ENCODE measurements around the gene PRR3. TPM values are rescaled to one million over a fixed set of nuclear protein-coding genes. Genes with fewer than 3 reads are reported as not detected.

The PRR3 gene
- total RNA-seq, 1 experiment from 2014 or later = 14.7 TPM

DNA sequence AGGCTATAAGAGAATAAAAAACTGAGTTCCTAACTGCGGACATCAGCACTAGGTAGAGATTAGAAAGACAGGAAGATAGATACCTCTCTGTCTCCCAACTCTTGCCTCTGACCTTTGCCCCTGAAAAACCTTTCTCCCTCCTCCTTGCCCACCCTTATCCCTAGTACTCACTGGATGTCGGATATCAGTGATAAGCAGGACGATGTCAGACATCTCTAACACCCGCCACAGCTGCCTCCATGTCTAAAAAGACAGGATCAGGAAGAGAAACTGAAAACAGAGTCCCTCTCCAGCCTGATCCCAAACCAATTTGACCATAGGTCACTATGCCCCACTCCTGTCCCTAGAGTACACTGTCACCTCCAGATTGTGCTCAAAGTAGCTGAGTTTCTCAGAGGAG is 2.7 kb upstream of the PRR3 start:
- Histone ChIP-seq H3K36me3 (replicated peaks; ENCODE audit: control insufficient read depth, insufficient read depth, low read length) (peaks cover 30% of the 10 kb centered on the region), H3K4me3 (ENCODE audit: insufficient read depth, low read depth, low read length) (no peak overlapping the region), H3K27me3 (ENCODE audit: control insufficient read depth, insufficient read depth, low read length) (no peaks in the 10 kb centered on the region)
- DNase-seq = no peak

DNA sequence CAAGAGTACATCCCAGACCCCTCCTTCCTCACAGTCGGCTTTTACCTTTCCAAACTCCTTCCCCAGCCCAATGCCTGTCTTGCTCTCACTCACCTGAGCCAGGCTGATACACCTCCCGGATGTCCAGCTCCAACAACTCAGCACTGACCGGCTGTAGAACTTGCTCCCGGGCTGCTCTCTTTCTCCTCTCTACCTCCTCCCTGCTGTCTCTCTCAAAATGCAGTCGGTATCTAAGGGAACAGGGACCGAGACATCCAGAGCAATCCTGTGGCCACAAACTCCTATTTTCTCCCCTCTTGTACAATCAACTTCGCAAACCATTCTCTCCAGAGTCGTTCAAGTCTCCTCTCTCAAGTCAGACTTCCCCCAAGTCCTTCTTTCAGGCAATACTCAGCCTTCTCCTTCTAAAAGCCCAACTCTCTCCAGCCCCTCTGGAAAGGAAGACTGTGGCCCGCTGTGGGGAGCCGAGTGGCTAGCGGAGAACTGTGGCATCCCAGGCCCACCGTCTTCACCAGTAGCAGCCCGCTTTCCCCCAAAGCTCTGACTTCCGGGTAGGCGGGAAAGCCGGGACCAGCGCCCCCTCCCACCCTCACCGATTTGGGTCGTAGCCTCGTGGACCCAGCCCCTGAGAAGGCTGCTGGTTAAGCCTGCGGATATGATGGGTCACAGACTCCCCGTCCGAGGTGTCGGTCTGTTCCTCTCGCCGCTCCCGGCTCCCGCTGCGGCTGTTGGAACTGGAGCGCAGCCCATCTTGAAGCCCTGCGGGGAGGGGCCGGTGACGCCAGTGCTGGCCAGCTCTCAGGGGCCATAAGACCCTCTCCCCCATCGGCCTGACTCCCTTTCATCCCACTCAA is 1.9 kb upstream of the PRR3 start:
- Histone ChIP-seq H3K27me3 (ENCODE audit: control insufficient read depth, insufficient read depth, low read length) (no peaks in the 10 kb centered on the region), H3K36me3 (replicated peaks; ENCODE audit: control insufficient read depth, insufficient read depth, low read length) (peaks cover 29% of the 10 kb centered on the region), H3K4me3 (ENCODE audit: insufficient read depth, low read depth, low read length) (peak overlapping the region; percentile 75)
- peak; percentile 82 for DNase-seq

DNA sequence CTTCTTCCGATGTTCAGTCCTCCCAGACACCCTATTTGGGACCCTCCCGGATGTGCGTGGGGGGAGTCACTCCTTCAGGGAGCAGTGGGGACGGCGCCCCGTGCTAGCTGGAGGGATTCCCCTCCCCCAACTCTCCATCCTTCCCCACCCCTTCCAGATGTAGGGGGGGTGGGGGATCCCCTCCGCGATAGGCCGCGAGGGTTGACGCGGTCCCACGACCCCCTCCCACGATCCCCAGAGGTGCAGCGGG is 1.4 kb upstream of the PRR3 start:
- Histone ChIP-seq H3K36me3 (replicated peaks; ENCODE audit: control insufficient read depth, insufficient read depth, low read length) (peaks cover 26% of the 10 kb centered on the region), H3K4me3 (ENCODE audit: insufficient read depth, low read depth, low read length) (peak overlapping the region; percentile 75), H3K27me3 (ENCODE audit: control insufficient read depth, insufficient read depth, low read length) (no peaks in the 10 kb centered on the region)
- DNase-seq = no peak

DNA sequence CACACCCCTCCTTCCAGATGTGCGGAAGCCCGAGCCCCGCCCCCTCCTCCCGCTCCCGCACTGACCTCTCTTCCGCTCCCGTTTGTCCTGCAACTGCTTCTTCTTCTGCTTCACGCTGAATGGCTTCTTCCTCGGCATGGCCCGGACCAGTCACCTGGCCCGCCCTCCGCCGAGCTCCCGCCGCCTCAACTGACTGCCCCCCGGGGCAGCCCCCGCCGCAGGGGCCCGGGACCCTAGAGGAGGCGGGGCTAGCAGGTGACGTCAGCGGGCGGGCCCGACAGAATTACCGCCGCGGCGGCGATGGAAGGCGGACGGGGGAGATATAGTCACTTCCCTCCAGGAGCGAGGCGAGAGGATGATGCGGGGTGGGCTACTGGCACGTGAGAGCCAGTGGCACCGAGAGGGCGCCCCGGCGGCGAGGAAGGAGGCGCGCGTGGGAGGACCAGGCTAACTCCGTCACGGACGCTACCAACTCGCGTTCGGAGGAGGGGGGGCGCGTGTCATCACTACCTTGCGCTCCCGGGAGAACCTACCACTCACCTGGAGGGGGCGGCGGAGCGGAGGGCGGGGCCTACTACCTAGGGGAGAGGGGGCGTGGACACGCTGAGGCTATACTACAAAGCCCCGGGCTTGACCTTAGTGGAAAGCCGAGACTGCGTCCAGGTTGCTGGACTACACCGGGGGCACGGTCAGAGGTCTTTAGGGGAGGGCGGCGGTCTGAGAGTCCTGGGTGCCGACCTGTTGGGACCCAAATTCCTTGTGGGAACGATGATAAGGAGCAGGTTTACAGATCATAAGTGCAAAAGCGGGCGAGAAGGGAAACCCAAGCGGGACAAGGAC is 809 bp upstream of the PRR3 start, which contains the start of gene GNL1:
Gene GNL1, minus strand, starts transcription at position 424 of the 840 bp plus-strand sequence. Its CDS starts 286 bp downstream, at position 138.
- H3K36me3 ChIP-seq (replicated peaks; ENCODE audit: control insufficient read depth, insufficient read depth, low read length) = peaks cover 20% of the 10 kb centered on the region
- DNase-seq = peak; percentile 98

DNA sequence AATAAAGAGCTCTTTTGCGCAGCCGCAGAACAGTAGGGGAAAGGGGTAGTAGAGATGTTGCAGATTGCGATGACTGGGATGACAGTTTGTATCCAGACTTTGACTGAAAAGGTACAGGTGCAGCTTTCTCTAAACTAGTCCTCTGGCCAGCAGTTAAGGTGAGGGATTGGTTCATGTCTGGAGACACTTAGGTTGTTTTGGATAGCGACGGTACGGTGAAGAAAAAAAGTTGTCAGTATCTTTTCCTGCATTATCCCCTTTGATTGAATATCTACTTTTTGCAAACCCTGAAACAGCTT is 537 bp downstream of the PRR3 start:
- no peaks in the 10 kb centered on the region for H3K27me3 ChIP-seq (ENCODE audit: control insufficient read depth, insufficient read depth, low read length)
- no peak for DNase-seq
- peak overlapping the region; percentile 75 for H3K4me3 ChIP-seq (ENCODE audit: insufficient read depth, low read depth, low read length)
- H3K36me3 ChIP-seq (replicated peaks; ENCODE audit: control insufficient read depth, insufficient read depth, low read length) = peaks cover 21% of the 10 kb centered on the region

More for the DNA sequence above, 809 bp upstream of the PRR3 start, which contains the start of gene GNL1:
- H3K27me3 ChIP-seq (ENCODE audit: control insufficient read depth, insufficient read depth, low read length) = no peaks in the 10 kb centered on the region
- peak within 1 kb of the TSS; percentile 75 for H3K4me3 ChIP-seq (ENCODE audit: insufficient read depth, low read depth, low read length)

DNA sequence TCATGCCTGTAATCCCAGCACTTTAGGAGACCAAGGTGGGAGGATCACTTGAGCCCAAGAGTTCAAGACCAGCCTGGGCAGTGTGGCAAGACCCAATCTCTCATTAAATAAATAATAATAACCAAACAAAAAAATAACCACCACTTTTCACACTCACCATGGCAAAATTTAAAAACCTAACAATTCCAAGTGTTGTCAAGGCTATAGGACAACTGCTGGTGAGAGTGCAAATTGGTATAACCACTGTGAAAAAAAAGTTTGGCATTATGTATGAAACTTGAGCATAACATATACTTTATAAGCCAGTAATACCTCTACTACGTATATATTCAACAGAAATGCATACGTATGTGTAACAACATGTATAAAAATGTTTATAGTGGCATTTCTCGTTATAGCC is 3.8 kb downstream of the PRR3 start:
- Histone ChIP-seq H3K4me3 (ENCODE audit: insufficient read depth, low read depth, low read length) (no peak overlapping the region), H3K27me3 (ENCODE audit: control insufficient read depth, insufficient read depth, low read length) (no peaks in the 10 kb centered on the region), H3K36me3 (replicated peaks; ENCODE audit: control insufficient read depth, insufficient read depth, low read length) (peaks cover 9% of the 10 kb centered on the region)
- no peak for DNase-seq

DNA sequence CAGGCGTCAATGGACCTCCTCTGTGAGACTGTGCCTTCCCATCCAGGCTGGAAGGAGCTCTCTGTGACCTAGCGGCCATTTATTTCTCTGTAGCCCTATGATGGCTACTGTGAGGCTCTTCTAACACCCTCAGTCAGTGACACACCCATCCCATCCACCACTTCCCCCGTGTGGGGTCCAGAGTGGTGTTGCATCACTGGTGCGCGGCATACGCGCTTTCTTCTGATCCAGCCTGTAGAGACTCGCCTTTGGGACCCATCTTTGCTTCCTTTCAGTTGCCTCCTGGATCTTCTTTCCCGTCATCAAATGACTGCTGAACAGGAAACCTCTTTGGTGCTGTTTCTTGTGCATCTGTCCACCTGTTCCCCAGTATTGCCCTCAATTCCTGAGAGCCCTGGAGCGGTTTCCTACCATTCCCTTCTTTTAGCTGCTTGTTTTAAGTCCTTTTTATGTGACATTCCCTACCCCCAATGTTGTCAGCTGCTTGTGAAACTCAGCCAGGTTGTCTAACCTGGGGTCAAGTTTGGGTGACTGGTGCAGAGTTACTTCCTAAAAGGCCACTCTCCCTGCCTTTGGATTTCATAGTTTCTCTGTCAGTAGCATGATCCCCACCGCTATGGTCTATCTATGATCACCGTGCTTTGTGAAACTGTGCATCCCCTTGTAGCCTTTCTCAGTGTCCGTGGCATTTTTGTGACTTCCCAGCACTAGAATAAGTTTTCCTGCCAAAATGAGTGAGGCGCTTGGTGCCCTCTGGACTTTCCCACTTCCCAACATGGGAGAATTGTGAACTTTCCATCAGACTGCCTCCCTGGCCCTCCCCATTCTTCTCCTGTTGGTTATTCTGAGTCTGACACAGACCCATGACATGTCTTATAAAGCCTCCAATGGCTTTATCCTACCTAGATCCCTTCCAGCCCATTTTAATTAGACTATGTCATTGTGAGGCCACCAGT is 5.7 kb downstream of the PRR3 start:
- H3K27me3 ChIP-seq (ENCODE audit: control insufficient read depth, insufficient read depth, low read length) = no peaks in the 10 kb centered on the region
- DNase-seq = no peak
- H3K4me3 ChIP-seq (ENCODE audit: insufficient read depth, low read depth, low read length) = no peak overlapping the region
- peaks cover 9% of the 10 kb centered on the region for H3K36me3 ChIP-seq (replicated peaks; ENCODE audit: control insufficient read depth, insufficient read depth, low read length)

DNA sequence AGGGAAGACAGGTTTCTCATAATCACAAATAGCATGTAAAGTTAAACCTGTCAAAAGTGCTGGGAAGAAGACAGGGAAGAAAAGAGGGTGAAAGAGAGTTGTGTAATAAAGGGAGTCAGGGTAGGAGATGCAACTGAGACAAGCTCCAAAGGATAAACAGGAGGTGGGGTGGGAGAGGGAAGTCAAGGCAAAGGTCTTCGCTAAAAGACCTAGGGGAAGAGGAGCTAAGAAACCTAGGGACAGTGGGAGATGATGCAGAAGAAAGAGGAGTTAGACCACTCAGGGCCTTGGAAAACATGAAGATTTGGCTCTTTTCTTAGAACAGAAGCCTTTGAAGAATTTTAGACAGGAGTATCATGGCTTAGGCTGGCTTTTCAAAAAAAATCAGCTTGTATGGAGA is 7.0 kb downstream of the PRR3 start:
- no peak for DNase-seq

DNA sequence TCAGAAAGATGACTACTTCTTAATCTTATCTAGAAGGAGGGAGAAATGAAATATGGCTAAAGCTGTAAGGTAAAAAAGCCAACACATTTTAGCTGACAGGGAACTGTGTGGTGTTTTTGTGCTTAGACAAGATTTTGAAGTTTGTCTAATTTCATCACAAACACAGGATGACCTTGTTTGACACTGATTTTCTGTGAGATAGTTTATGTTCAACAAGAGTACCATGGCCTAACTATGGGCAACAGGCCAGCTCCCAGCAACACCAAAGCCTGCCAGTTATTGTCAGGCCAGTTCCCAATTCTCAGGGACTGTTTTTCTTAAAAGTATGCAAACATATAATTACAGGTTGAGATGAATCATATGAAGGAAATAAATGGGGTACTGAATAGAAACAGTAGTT is 8.7 kb downstream of the PRR3 start:
- H3K36me3 ChIP-seq (replicated peaks; ENCODE audit: control insufficient read depth, insufficient read depth, low read length) = peaks cover 9% of the 10 kb centered on the region
- H3K4me3 ChIP-seq (ENCODE audit: insufficient read depth, low read depth, low read length) = no peak overlapping the region
- H3K27me3 ChIP-seq (ENCODE audit: control insufficient read depth, insufficient read depth, low read length) = no peaks in the 10 kb centered on the region; the same call in 1 of the 2 replicates
- no peak for DNase-seq

More for the DNA sequence above, 7.0 kb downstream of the PRR3 start:
- H3K36me3 ChIP-seq (replicated peaks; ENCODE audit: control insufficient read depth, insufficient read depth, low read length) = peaks cover 9% of the 10 kb centered on the region
- no peaks in the 10 kb centered on the region for H3K27me3 ChIP-seq (ENCODE audit: control insufficient read depth, insufficient read depth, low read length)
- H3K4me3 ChIP-seq (ENCODE audit: insufficient read depth, low read depth, low read length) = no peak overlapping the region

DNA sequence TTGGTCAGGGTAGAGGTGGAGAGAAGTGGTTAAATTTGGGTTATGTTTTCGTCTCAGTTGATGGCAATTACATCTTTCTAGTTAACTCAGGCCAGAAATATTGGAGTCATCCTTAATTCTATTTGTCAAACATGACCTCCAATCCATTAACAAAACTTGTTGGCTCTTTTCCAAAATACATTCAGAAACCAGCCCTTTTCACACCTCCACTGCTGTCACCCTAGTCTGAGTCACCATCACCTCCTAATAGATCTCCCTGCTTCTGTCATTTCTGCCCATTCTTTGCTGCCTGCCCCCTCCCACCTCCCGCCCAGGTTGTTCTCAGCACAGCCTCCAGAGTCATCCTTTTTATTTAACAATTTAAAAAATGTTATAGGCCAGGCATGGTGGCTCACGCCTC is 11.2 kb downstream of the PRR3 start:
- H3K4me3 ChIP-seq (ENCODE audit: insufficient read depth, low read depth, low read length) = no peak overlapping the region
- no peaks in the 10 kb centered on the region; the same call in 1 of the 2 replicates for H3K36me3 ChIP-seq (replicated peaks; ENCODE audit: control insufficient read depth, insufficient read depth, low read length)
- no peak for DNase-seq
- H3K27me3 ChIP-seq (ENCODE audit: control insufficient read depth, insufficient read depth, low read length) = no peaks in the 10 kb centered on the region; the same call in 1 of the 2 replicates

DNA sequence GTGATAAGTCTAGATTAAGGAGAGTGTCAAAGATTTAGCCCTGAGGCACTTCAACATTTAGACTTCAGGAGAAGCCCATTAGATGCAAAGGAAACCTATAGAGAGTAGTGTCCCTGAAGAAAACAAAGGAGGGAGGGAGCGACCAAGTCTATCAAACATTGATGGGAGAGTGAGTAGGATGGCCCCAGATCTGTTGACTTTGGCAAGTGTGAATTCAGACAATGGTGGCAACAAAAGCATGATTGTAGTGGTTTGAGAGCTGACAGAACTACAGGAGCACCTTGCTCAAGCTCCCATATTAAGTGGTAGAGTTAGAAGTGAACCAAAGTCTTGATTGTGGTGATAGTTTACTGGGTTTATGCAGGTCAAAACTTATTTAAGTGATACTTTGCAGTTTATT is 13.2 kb downstream of the PRR3 start:
- DNase-seq = no peak
- Histone ChIP-seq H3K27me3 (ENCODE audit: control insufficient read depth, insufficient read depth, low read length) (no peaks in the 10 kb centered on the region; the same call in 1 of the 2 replicates), H3K4me3 (ENCODE audit: insufficient read depth, low read depth, low read length) (peak overlapping the region; percentile 57; the same call in 1 of the 2 replicates)

DNA sequence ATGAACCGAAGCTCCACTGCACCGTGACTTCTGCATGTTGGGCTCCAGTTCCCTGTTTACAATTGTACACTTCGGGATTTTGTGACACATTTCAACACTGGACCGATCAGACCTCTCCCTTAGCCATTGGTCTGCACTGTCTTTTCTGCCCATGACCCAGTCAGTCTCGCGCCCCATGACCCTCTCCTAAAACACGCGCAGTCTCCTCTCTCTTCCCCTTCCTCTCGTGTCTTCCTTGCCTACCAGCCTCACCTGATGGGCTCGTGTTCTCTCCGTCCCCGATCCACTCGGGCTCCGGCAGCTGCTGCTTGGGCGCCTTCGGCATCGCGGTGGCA is 13.6 kb downstream of the PRR3 start:
- Histone ChIP-seq H3K4me3 (ENCODE audit: insufficient read depth, low read depth, low read length) (peak overlapping the region; percentile 57), H3K36me3 (replicated peaks; ENCODE audit: control insufficient read depth, insufficient read depth, low read length) (0 out of 2 replicates have a peak, but pooled peaks cover 1% of the 10 kb centered on the region), H3K27me3 (ENCODE audit: control insufficient read depth, insufficient read depth, low read length) (no peaks in the 10 kb centered on the region; the same call in 1 of the 2 replicates)
- peak; percentile 43 for DNase-seq

More for the DNA sequence above, 13.2 kb downstream of the PRR3 start:
- H3K36me3 ChIP-seq (replicated peaks; ENCODE audit: control insufficient read depth, insufficient read depth, low read length) = no peaks in the 10 kb centered on the region

DNA sequence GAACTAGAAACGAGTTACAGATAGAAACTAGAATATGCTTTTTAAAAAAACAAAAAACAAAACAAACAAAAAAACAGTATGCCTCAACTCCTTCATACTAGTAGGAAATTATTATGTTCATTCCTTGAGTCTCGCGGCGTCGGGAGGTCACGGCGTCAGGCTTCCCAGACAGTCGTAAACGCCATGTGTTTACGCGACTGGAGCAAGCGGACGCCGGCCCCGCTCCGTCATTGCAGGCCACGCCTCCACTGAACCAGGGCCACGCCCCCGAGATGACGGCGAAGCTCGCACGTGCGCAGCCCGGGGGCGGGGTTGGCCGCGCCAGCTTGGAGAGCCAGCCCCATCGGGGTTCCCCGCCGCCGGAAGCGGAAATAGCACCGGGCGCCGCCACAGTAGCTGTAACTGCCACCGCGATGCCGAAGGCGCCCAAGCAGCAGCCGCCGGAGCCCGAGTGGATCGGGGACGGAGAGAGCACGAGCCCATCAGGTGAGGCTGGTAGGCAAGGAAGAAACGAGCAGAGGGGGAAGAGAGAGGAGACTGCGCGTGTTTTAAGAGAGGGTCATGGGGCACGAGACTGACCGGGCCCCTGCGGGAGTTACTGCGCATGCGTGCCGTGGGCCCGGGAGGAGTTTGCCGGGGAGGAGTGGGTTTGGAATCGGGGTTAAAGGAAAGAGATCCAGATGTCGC is 14.1 kb downstream of the PRR3 start, which contains the start of gene ABCF1:
Gene ABCF1, plus strand, starts transcription at position 368 of the 687 bp plus-strand sequence. Its CDS starts 46 bp downstream, at position 414.
- DNase-seq = peak; percentile 99
- peak within 1 kb of the TSS; percentile 80 for H3K4me3 ChIP-seq (ENCODE audit: insufficient read depth, low read depth, low read length)
- no peaks in the 10 kb centered on the region; the same call in 1 of the 2 replicates for H3K27me3 ChIP-seq (ENCODE audit: control insufficient read depth, insufficient read depth, low read length)
- H3K36me3 ChIP-seq (replicated peaks; ENCODE audit: control insufficient read depth, insufficient read depth, low read length) = 0 out of 2 replicates have a peak, but pooled peaks cover 1% of the 10 kb centered on the region

DNA sequence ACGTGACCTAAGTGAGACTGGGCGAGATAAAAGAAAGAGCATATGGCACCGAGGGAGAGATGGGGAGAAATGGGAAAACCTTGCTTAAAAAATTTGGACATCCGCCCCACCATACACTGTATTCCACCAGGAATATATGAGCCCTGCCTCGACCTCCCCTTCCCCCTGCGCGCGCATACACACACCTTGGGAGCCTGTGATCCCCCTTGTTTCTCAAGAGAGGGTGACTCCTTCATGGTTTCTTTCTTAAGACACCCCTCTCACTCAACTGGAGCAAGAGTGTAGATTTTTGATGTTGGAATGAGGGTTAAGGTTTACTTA is 14.6 kb downstream of the PRR3 start:
- peaks cover 4% of the 10 kb centered on the region for H3K36me3 ChIP-seq (replicated peaks; ENCODE audit: control insufficient read depth, insufficient read depth, low read length)
- no peak for DNase-seq

More for the DNA sequence above, 14.6 kb downstream of the PRR3 start:
- Histone ChIP-seq H3K4me3 (ENCODE audit: insufficient read depth, low read depth, low read length) (peak overlapping the region; percentile 80), H3K27me3 (ENCODE audit: control insufficient read depth, insufficient read depth, low read length) (no peaks in the 10 kb centered on the region; the same call in 1 of the 2 replicates)
